Measurements from ENCODE around the gene ZNHIT1.

Gene ZNHIT1

GRCh38 chr7:101216860-101217387, 1.0 kb upstream of the ZNHIT1 start:
- H3K4me1 ChIP-seq (ENCODE audit: control insufficient read depth in 1 of 2, insufficient read depth in 2 of 2, low read length in 2 of 2): peaks cover 26 to 34% of the 10 kb centered on the region in 2 donors

GRCh38 chr7:101218236-101219125, 516 bp downstream of the ZNHIT1 start:
- Histone ChIP-seq H3K4me3 (ENCODE audit: low read depth in 1 of 2, low read length in 2 of 2) (peak overlapping the region; percentile 70 to 95), H3K9me3 (ENCODE audit: control insufficient read depth in 1 of 2, low read length in 2 of 2) (no peaks in the 10 kb centered on the region), H3K36me3 (ENCODE audit: control insufficient read depth in 1 of 2, insufficient read depth in 2 of 2, low read length in 2 of 2) (peaks cover 2 to 20% of the 10 kb centered on the region in 2 donors), H3K9ac (ENCODE audit: low read depth in 1 of 2, low read length in 2 of 2) (peak overlapping the region; percentile 89 to 91), H3K27ac (ENCODE audit: low read depth, low read length) (peak overlapping the region; percentile 98), H3K27me3 (ENCODE audit: control insufficient read depth in 1 of 2, insufficient read depth in 2 of 2, low read length in 2 of 2) (no peaks in the 10 kb centered on the region), H3K4me1 (ENCODE audit: control insufficient read depth in 1 of 2, insufficient read depth in 2 of 2, low read length in 2 of 2) (peaks cover 26 to 34% of the 10 kb centered on the region in 2 donors)

More at GRCh38 chr7:101216860-101217387, 1.0 kb upstream of the ZNHIT1 start:
- Histone ChIP-seq H3K9me3 (ENCODE audit: control insufficient read depth in 1 of 2, low read length in 2 of 2) (no peaks in the 10 kb centered on the region), H3K36me3 (ENCODE audit: control insufficient read depth in 1 of 2, insufficient read depth in 2 of 2, low read length in 2 of 2) (peaks cover 0 to 18% of the 10 kb centered on the region in 2 donors), H3K9ac (ENCODE audit: low read depth in 1 of 2, low read length in 2 of 2) (peak overlapping the region; percentile 75 to 89), H3K27me3 (ENCODE audit: control insufficient read depth in 1 of 2, insufficient read depth in 2 of 2, low read length in 2 of 2) (no peaks in the 10 kb centered on the region), H3K27ac (ENCODE audit: low read depth, low read length) (peak overlapping the region; percentile 98), H3K4me3 (ENCODE audit: low read depth in 1 of 2, low read length in 2 of 2) (peak overlapping the region; percentile 70 to 95)

GRCh38 chr7:101220295-101220694, 2.3 kb downstream of the ZNHIT1 start:
- Histone ChIP-seq H3K9me3 (ENCODE audit: control insufficient read depth in 1 of 2, low read length in 2 of 2) (no peaks in the 10 kb centered on the region), H3K4me1 (ENCODE audit: control insufficient read depth in 1 of 2, insufficient read depth in 2 of 2, low read length in 2 of 2) (peaks cover 26 to 34% of the 10 kb centered on the region in 2 donors), H3K9ac (ENCODE audit: low read depth in 1 of 2, low read length in 2 of 2) (no peak overlapping the region), H3K27me3 (ENCODE audit: control insufficient read depth in 1 of 2, insufficient read depth in 2 of 2, low read length in 2 of 2) (no peaks in the 10 kb centered on the region), H3K36me3 (ENCODE audit: control insufficient read depth in 1 of 2, insufficient read depth in 2 of 2, low read length in 2 of 2) (peaks cover 8 to 30% of the 10 kb centered on the region in 2 donors), H3K4me3 (ENCODE audit: low read depth in 1 of 2, low read length in 2 of 2) (no peak overlapping the region), H3K27ac (ENCODE audit: low read depth, low read length) (no peak overlapping the region)

- H3K27ac ChIP-seq (ENCODE audit: low read depth, low read length): no peak overlapping the region
- peaks cover 8 to 34% of the 10 kb centered on the region in 2 donors for H3K36me3 ChIP-seq (ENCODE audit: control insufficient read depth in 1 of 2, insufficient read depth in 2 of 2, low read length in 2 of 2)
- no peaks in the 10 kb centered on the region for H3K9me3 ChIP-seq (ENCODE audit: control insufficient read depth in 1 of 2, low read length in 2 of 2)
- peaks cover 17 to 19% of the 10 kb centered on the region in 2 donors for H3K4me1 ChIP-seq (ENCODE audit: control insufficient read depth in 1 of 2, insufficient read depth in 2 of 2, low read length in 2 of 2)
- no peaks in the 10 kb centered on the region for H3K27me3 ChIP-seq (ENCODE audit: control insufficient read depth in 1 of 2, insufficient read depth in 2 of 2, low read length in 2 of 2)
- no peak overlapping the region for H3K9ac ChIP-seq (ENCODE audit: low read depth in 1 of 2, low read length in 2 of 2)
- no peak overlapping the region for H3K4me3 ChIP-seq (ENCODE audit: low read depth in 1 of 2, low read length in 2 of 2)
Measured at GRCh38 chr7:101222275-101222830, 4.4 kb downstream of the ZNHIT1 start.

GRCh38 chr7:101223528-101223927, 5.6 kb downstream of the ZNHIT1 start:
- no peaks in the 10 kb centered on the region for H3K9me3 ChIP-seq (ENCODE audit: control insufficient read depth in 1 of 2, low read length in 2 of 2)
- H3K27me3 ChIP-seq (ENCODE audit: control insufficient read depth in 1 of 2, insufficient read depth in 2 of 2, low read length in 2 of 2): no peaks in the 10 kb centered on the region
- no peak overlapping the region for H3K9ac ChIP-seq (ENCODE audit: low read depth in 1 of 2, low read length in 2 of 2)
- H3K4me3 ChIP-seq (ENCODE audit: low read depth in 1 of 2, low read length in 2 of 2): no peak overlapping the region
- H3K4me1 ChIP-seq (ENCODE audit: control insufficient read depth in 1 of 2, insufficient read depth in 2 of 2, low read length in 2 of 2): peaks cover 15 to 16% of the 10 kb centered on the region in 2 donors
- H3K27ac ChIP-seq (ENCODE audit: low read depth, low read length): no peak overlapping the region
- peaks cover 8 to 37% of the 10 kb centered on the region in 2 donors for H3K36me3 ChIP-seq (ENCODE audit: control insufficient read depth in 1 of 2, insufficient read depth in 2 of 2, low read length in 2 of 2)

GRCh38 chr7:101225650-101226049, 7.7 kb downstream of the ZNHIT1 start:
- no peak overlapping the region for H3K27ac ChIP-seq (ENCODE audit: low read depth, low read length)
- no peaks in the 10 kb centered on the region for H3K9me3 ChIP-seq (ENCODE audit: control insufficient read depth in 1 of 2, low read length in 2 of 2)
- peaks cover 8 to 37% of the 10 kb centered on the region in 2 donors for H3K36me3 ChIP-seq (ENCODE audit: control insufficient read depth in 1 of 2, insufficient read depth in 2 of 2, low read length in 2 of 2)
- peaks cover 0 to 4% of the 10 kb centered on the region in 2 donors for H3K4me1 ChIP-seq (ENCODE audit: control insufficient read depth in 1 of 2, insufficient read depth in 2 of 2, low read length in 2 of 2)
- no peak overlapping the region for H3K4me3 ChIP-seq (ENCODE audit: low read depth in 1 of 2, low read length in 2 of 2)
- H3K27me3 ChIP-seq (ENCODE audit: control insufficient read depth in 1 of 2, insufficient read depth in 2 of 2, low read length in 2 of 2): no peaks in the 10 kb centered on the region
- no peak overlapping the region for H3K9ac ChIP-seq (ENCODE audit: low read depth in 1 of 2, low read length in 2 of 2)

GRCh38 chr7:101226721-101227120, 8.8 kb downstream of the ZNHIT1 start:
- Histone ChIP-seq H3K9me3 (ENCODE audit: control insufficient read depth in 1 of 2, low read length in 2 of 2) (no peaks in the 10 kb centered on the region), H3K36me3 (ENCODE audit: control insufficient read depth in 1 of 2, insufficient read depth in 2 of 2, low read length in 2 of 2) (peaks cover 8 to 37% of the 10 kb centered on the region in 2 donors), H3K4me3 (ENCODE audit: low read depth in 1 of 2, low read length in 2 of 2) (no peak overlapping the region), H3K27ac (ENCODE audit: low read depth, low read length) (no peak overlapping the region), H3K9ac (ENCODE audit: low read depth in 1 of 2, low read length in 2 of 2) (no peak overlapping the region), H3K27me3 (ENCODE audit: control insufficient read depth in 1 of 2, insufficient read depth in 2 of 2, low read length in 2 of 2) (no peaks in the 10 kb centered on the region), H3K4me1 (ENCODE audit: control insufficient read depth in 1 of 2, insufficient read depth in 2 of 2, low read length in 2 of 2) (peaks cover 4 to 10% of the 10 kb centered on the region in 2 donors)

- Histone ChIP-seq H3K36me3 (ENCODE audit: control insufficient read depth in 1 of 2, insufficient read depth in 2 of 2, low read length in 2 of 2) (peaks cover 4 to 13% of the 10 kb centered on the region in 2 donors), H3K27me3 (ENCODE audit: control insufficient read depth in 1 of 2, insufficient read depth in 2 of 2, low read length in 2 of 2) (no peaks in the 10 kb centered on the region), H3K4me1 (ENCODE audit: control insufficient read depth in 1 of 2, insufficient read depth in 2 of 2, low read length in 2 of 2) (peaks cover 18 to 26% of the 10 kb centered on the region in 2 donors), H3K27ac (ENCODE audit: low read depth, low read length) (peak overlapping the region; percentile 85), H3K9me3 (ENCODE audit: control insufficient read depth in 1 of 2, low read length in 2 of 2) (no peaks in the 10 kb centered on the region), H3K4me3 (ENCODE audit: low read depth in 1 of 2, low read length in 2 of 2) (peak overlapping the region; percentile 57 to 60), H3K9ac (ENCODE audit: low read depth in 1 of 2, low read length in 2 of 2) (peak overlapping the region; percentile 45 to 53)
Measured at GRCh38 chr7:101231644-101232043, 13.7 kb downstream of the ZNHIT1 start.

GRCh38 chr7:101232141-101232850, 14.3 kb downstream of the ZNHIT1 start:
- Histone ChIP-seq H3K36me3 (ENCODE audit: control insufficient read depth in 1 of 2, insufficient read depth in 2 of 2, low read length in 2 of 2) (peaks cover 9 to 11% of the 10 kb centered on the region in 2 donors), H3K27me3 (ENCODE audit: control insufficient read depth in 1 of 2, insufficient read depth in 2 of 2, low read length in 2 of 2) (no peaks in the 10 kb centered on the region), H3K4me1 (ENCODE audit: control insufficient read depth in 1 of 2, insufficient read depth in 2 of 2, low read length in 2 of 2) (peaks cover 18 to 26% of the 10 kb centered on the region in 2 donors), H3K4me3 (ENCODE audit: low read depth in 1 of 2, low read length in 2 of 2) (peak overlapping the region; percentile 57 to 60), H3K9me3 (ENCODE audit: control insufficient read depth in 1 of 2, low read length in 2 of 2) (no peaks in the 10 kb centered on the region), H3K9ac (ENCODE audit: low read depth in 1 of 2, low read length in 2 of 2) (peak overlapping the region; percentile 45 to 54), H3K27ac (ENCODE audit: low read depth, low read length) (peak overlapping the region; percentile 85)
